Endodermal cell (in vitro differentiated cells): ENCODE results near the gene XPO6. TPM values are rescaled to one million over a fixed set of nuclear protein-coding genes. Genes with fewer than 3 reads are reported as not detected.
A peak's percentile ranks its signal among the peaks of the same experiment; 100 is the strongest.

Source experiments
- DNase-seq: peaks from one replicate; pipeline ENCODE4 v3.0.0-alpha.2; 2017
- H3K27ac ChIP-seq: 2 replicates; pipeline ENCODE4 v1.5.1; 2013; ENCODE audit warnings: mild to moderate bottlenecking, low read depth, low read length, moderate library complexity
- H3K27me3 ChIP-seq: 2 replicates; pipeline ENCODE4 v1.6.1; 2013; ENCODE audit warnings: mild to moderate bottlenecking, low read length, moderate library complexity; ENCODE audit not compliant: insufficient read depth, control insufficient read depth, poor library complexity, severe bottlenecking
- H3K36me3 ChIP-seq: 2 replicates; pipeline ENCODE4 v1.7.0; 2013; ENCODE audit warnings: mild to moderate bottlenecking, low read length, moderate library complexity; ENCODE audit not compliant: control insufficient read depth, insufficient read depth
- H3K4me1 ChIP-seq: one replicate; pipeline ENCODE4 v1.7.0; 2013; ENCODE audit warnings: low read length; ENCODE audit not compliant: control insufficient read depth, insufficient read depth
- H3K4me3 ChIP-seq: 2 replicates; pipeline ENCODE4 v1.5.1; 2013; ENCODE audit warnings: mild to moderate bottlenecking, low read length, moderate library complexity
- H3K9ac ChIP-seq: 2 replicates; pipeline ENCODE4 v1.6.1; 2013; ENCODE audit warnings: mild to moderate bottlenecking, low read length, moderate library complexity; ENCODE audit not compliant: poor library complexity, severe bottlenecking; ENCODE audit errors: extremely low read depth
- H3K9me3 ChIP-seq: 2 replicates; pipeline ENCODE4 v1.6.1; 2013; ENCODE audit warnings: mild to moderate bottlenecking, low read length, moderate library complexity; ENCODE audit not compliant: control insufficient read depth
- H3K27ac Mint-ChIP-seq: 2 replicates; pipeline ENCODE4 v1.8.0; 2020; ENCODE audit warnings: mixed read lengths
- H3K27me3 Mint-ChIP-seq: 2 replicates; pipeline ENCODE4 v1.8.0; 2021; ENCODE audit warnings: mild to moderate bottlenecking, mixed read lengths; ENCODE audit not compliant: insufficient read depth
- H3K36me3 Mint-ChIP-seq: 2 replicates; pipeline ENCODE4 v1.8.0; 2020; ENCODE audit warnings: low read depth, mixed read lengths
- H3K4me1 Mint-ChIP-seq: 2 replicates; pipeline ENCODE4 v1.8.0; 2020; ENCODE audit warnings: mixed read lengths
- H3K4me3 Mint-ChIP-seq: 2 replicates; pipeline ENCODE4 v1.8.0; 2020; ENCODE audit warnings: mild to moderate bottlenecking, moderate library complexity, mixed read lengths
- H3K9me3 Mint-ChIP-seq: 2 replicates; pipeline ENCODE4 v1.8.0; 2020; ENCODE audit warnings: mild to moderate bottlenecking, mixed read lengths
- CTCF ChIP-seq: fragments of 200-600 bp; sonication (generic); conservative IDR thresholded peaks from 2 replicates; pipeline ENCODE4 v1.5.0; 2021; ENCODE audit warnings: antibody characterized with exemption, mild to moderate bottlenecking
- WGBS, 2 experiments: methylation state at CpG; one replicate each; pipeline versions ENCODE4 v1.1.5 to v1.1.7; 2013; ENCODE audit warnings: missing lambda C conversion rate in 2 of 2, mixed read lengths in 1 of 2; ENCODE audit not compliant: insufficient coverage in 1 of 2, insufficient read length in 1 of 2; 5-methylcytosine and 5-hydroxymethylcytosine counted together
- total RNA-seq, 2 donors: library from RNA; stranded (reverse); fragmentation: NEBNext Ultra II Directional in 1 of 2; extraction: Animal tissue kit (Norgen Biotek cat#: 25700) in 1 of 2; gene quantifications; 2 replicates in 1 of 2; 3 replicates in 1 of 2; pipeline ENCODE4 v1.2.1, GENCODE V29; 2021

Gene XPO6
- total RNA-seq, 2 donors from 2014 or later = 84.7 to 92.4 TPM

- Histone ChIP-seq H3K36me3 (peaks cover 48% of the 10 kb centered on the region), H3K27me3 (no peaks in the 10 kb centered on the region), H3K4me1 (no peaks in the 10 kb centered on the region), H3K4me3 (no peak overlapping the region), H3K27ac (no peak overlapping the region), H3K9ac (no peak overlapping the region), H3K9me3 (no peaks in the 10 kb centered on the region)
- Mint-ChIP-seq H3K9me3 (no peaks in the 10 kb centered on the region), H3K4me3 (no peak overlapping the region), H3K27me3 (no peaks in the 10 kb centered on the region), H3K36me3 (peaks cover 48% of the 10 kb centered on the region), H3K4me1 (no peaks in the 10 kb centered on the region), H3K27ac (peak overlapping the region; percentile 56)
- WGBS, 2 experiments = 89 to 94% methylated on average over 4 to 5 of the region's 5 CpGs
- TF ChIP-seq CTCF = no peak
- no peak for DNase-seq
Observed at GRCh38 chr16:28166394-28167208, 45.2 kb downstream of the XPO6 start.

- DNase-seq = no peak
- no peaks in the 10 kb centered on the region for H3K27me3 ChIP-seq
- no peak overlapping the region for H3K27ac ChIP-seq
- H3K4me3 ChIP-seq = no peak overlapping the region
- no peak for TF ChIP-seq CTCF
- 100% methylated on average over 1 of the region's 1 CpG; no CpG with 5 or more reads in 1 of the 2 experiments for WGBS, 2 experiments
- peaks cover 46% of the 10 kb centered on the region for H3K36me3 ChIP-seq
- H3K27ac Mint-ChIP-seq = no peak overlapping the region
- H3K9ac ChIP-seq = no peak overlapping the region
- H3K4me3 Mint-ChIP-seq = no peak overlapping the region
- no peaks in the 10 kb centered on the region for H3K4me1 ChIP-seq
- H3K36me3 Mint-ChIP-seq = peaks cover 48% of the 10 kb centered on the region
- no peaks in the 10 kb centered on the region for H3K4me1 Mint-ChIP-seq
- H3K9me3 Mint-ChIP-seq = no peaks in the 10 kb centered on the region
- H3K27me3 Mint-ChIP-seq = no peaks in the 10 kb centered on the region
- no peaks in the 10 kb centered on the region for H3K9me3 ChIP-seq
Observed at GRCh38 chr16:28165598-28165997, 46.2 kb downstream of the XPO6 start.

- no peaks in the 10 kb centered on the region for H3K4me1 ChIP-seq
- Mint-ChIP-seq H3K27me3 (no peaks in the 10 kb centered on the region), H3K36me3 (peaks cover 40% of the 10 kb centered on the region), H3K4me3 (no peak overlapping the region), H3K4me1 (peaks cover 5% of the 10 kb centered on the region), H3K27ac (peak overlapping the region; percentile 46), H3K9me3 (no peaks in the 10 kb centered on the region)
- 89 to 94% methylated on average over 2 of the region's 2 CpGs for WGBS, 2 experiments
- H3K9ac ChIP-seq = no peak overlapping the region
- no peak overlapping the region for H3K27ac ChIP-seq
- TF ChIP-seq CTCF = no peak
- no peak for DNase-seq
- peaks cover 34% of the 10 kb centered on the region for H3K36me3 ChIP-seq
- H3K27me3 ChIP-seq = no peaks in the 10 kb centered on the region
- H3K4me3 ChIP-seq = no peak overlapping the region
- H3K9me3 ChIP-seq = no peaks in the 10 kb centered on the region
Observed at GRCh38 chr16:28164140-28164539, 47.6 kb downstream of the XPO6 start.
